Trophoblast cell (in vitro differentiated cells and primary cell): ENCODE data around the gene TROAP.

Experiments used
- DNase-seq, 2 donors: peaks; one replicate each; pipeline ENCODE4 v3.0.0-alpha.2; 2016
- H2AFZ ChIP-seq: 2 replicates; pipeline ENCODE4 v1.6.1; 2013; ENCODE audit warnings: low read length, moderate library complexity, mild to moderate bottlenecking; ENCODE audit not compliant: insufficient read depth, poor library complexity
- H2AK5ac ChIP-seq: 2 replicates; pipeline ENCODE4 v1.6.1; 2013; ENCODE audit warnings: mild to moderate bottlenecking, low read length
- H2BK120ac ChIP-seq: 2 replicates; pipeline ENCODE4 v1.6.1; 2013; ENCODE audit warnings: low read length, mild to moderate bottlenecking, moderate library complexity; ENCODE audit not compliant: insufficient read depth, poor library complexity
- H2BK12ac ChIP-seq: 2 replicates; pipeline ENCODE4 v1.6.1; 2013; ENCODE audit warnings: mild to moderate bottlenecking, low read length, moderate library complexity
- H2BK5ac ChIP-seq: 2 replicates; pipeline ENCODE4 v1.6.1; 2013; ENCODE audit warnings: low read length, low read depth, moderate library complexity, mild to moderate bottlenecking; ENCODE audit not compliant: poor library complexity
- H3K14ac ChIP-seq: 2 replicates; pipeline ENCODE4 v1.6.1; 2013; ENCODE audit warnings: mild to moderate bottlenecking, low read length
- H3K18ac ChIP-seq: 2 replicates; pipeline ENCODE4 v1.6.1; 2013; ENCODE audit warnings: mild to moderate bottlenecking, low read length
- H3K23ac ChIP-seq: 2 replicates; pipeline ENCODE4 v1.6.1; 2013; ENCODE audit warnings: low read length
- H3K27ac ChIP-seq: 2 replicates; pipeline ENCODE4 v1.5.1; 2013; ENCODE audit warnings: low read depth, mild to moderate bottlenecking, inconsistent platforms, low read length, moderate library complexity
- H3K27me3 ChIP-seq: 2 replicates; pipeline ENCODE4 v1.6.1; 2013; ENCODE audit warnings: inconsistent platforms, mild to moderate bottlenecking, low read length, moderate library complexity; ENCODE audit not compliant: insufficient read depth
- H3K36me3 ChIP-seq, 2 experiments: 1 replicate in 1 of 2; 2 replicates in 1 of 2; pipeline ENCODE4 v1.6.1; 2013; ENCODE audit warnings: low read length in 2 of 2, mild to moderate bottlenecking in 2 of 2, moderate library complexity in 1 of 2; ENCODE audit not compliant: insufficient read depth in 2 of 2, control insufficient read depth in 1 of 2
- H3K4ac ChIP-seq: 2 replicates; pipeline ENCODE4 v1.6.1; 2013; ENCODE audit warnings: low read depth, mild to moderate bottlenecking, low read length, moderate library complexity
- H3K4me1 ChIP-seq, 2 experiments: 1 replicate in 1 of 2; 2 replicates in 1 of 2; pipeline ENCODE4 v1.6.1; 2013; ENCODE audit warnings: low read length in 2 of 2, mild to moderate bottlenecking in 2 of 2, moderate library complexity in 1 of 2; ENCODE audit not compliant: insufficient read depth in 2 of 2, control insufficient read depth in 1 of 2
- H3K4me2 ChIP-seq: 2 replicates; pipeline ENCODE4 v1.6.1; 2013; ENCODE audit warnings: inconsistent platforms, mild to moderate bottlenecking, low read length, moderate library complexity
- H3K4me3 ChIP-seq: 2 replicates; pipeline ENCODE4 v1.5.1; 2013; ENCODE audit warnings: mild to moderate bottlenecking, low read depth, low read length, inconsistent platforms
- H3K79me1 ChIP-seq: one replicate; pipeline ENCODE4 v1.6.1; 2013; ENCODE audit warnings: low read length
- H3K79me2 ChIP-seq: 2 replicates; pipeline ENCODE4 v1.6.1; 2013; ENCODE audit warnings: low read length, mild to moderate bottlenecking; ENCODE audit not compliant: control insufficient read depth, insufficient read depth, poor library complexity
- H3K9ac ChIP-seq: 2 replicates; pipeline ENCODE4 v1.6.1; 2013; ENCODE audit warnings: mild to moderate bottlenecking, low read length
- H3K9me3 ChIP-seq: 2 replicates; pipeline ENCODE4 v1.6.1; 2013; ENCODE audit warnings: low read depth, mild to moderate bottlenecking, control low read depth, inconsistent platforms, low read length; ENCODE audit not compliant: insufficient read depth
- H4K12ac ChIP-seq: 2 replicates; pipeline ENCODE4 v1.6.1; 2013; ENCODE audit warnings: low read depth, mild to moderate bottlenecking, low read length, moderate library complexity
- H4K8ac ChIP-seq: 2 replicates; pipeline ENCODE4 v1.6.1; 2013; ENCODE audit warnings: low read depth, mild to moderate bottlenecking, low read length, moderate library complexity
- H4K91ac ChIP-seq: one replicate; pipeline ENCODE4 v1.6.1; 2013; ENCODE audit warnings: low read depth, mild to moderate bottlenecking, low read length, moderate library complexity
- WGBS: extraction: QIAGEN DNeasy Blood & Tissue Kit; methylation state at CpG from one replicate; pipeline ENCODE4 v1.1.7; 2013; ENCODE audit warnings: missing lambda C conversion rate; ENCODE audit not compliant: insufficient read length, insufficient coverage; ENCODE audit errors: extremely low coverage; 5-methylcytosine and 5-hydroxymethylcytosine counted together

TROAP gene

GRCh38 chr12:49336645-49337584 lies 13.9 kb downstream of the TROAP start, which contains the start of gene C1QL4:
Gene C1QL4 (minus strand): TSS chr12:49337188. CDS start chr12:49336477, 711 bp downstream.
- peak within 1 kb of the TSS; percentile 72 for H3K4me2 ChIP-seq

GRCh38 chr12:49338830-49339463 lies 15.9 kb downstream of the TROAP start:
- Histone ChIP-seq H3K79me1 (no peaks in the 10 kb centered on the region), H3K79me2 (no peaks in the 10 kb centered on the region), H2AFZ (no peak overlapping the region), H4K91ac (no peak overlapping the region), H2BK120ac (no peak overlapping the region), H2BK12ac (no peak overlapping the region), H3K36me3 (no peaks in the 10 kb centered on the region), H3K4me3 (no peak overlapping the region), H3K27ac (no peak overlapping the region), H3K4me1 (peaks cover 13 to 17% of the 10 kb centered on the region in 2 experiments), H3K4me2 (no peak overlapping the region), H2AK5ac (no peak overlapping the region), H3K14ac (no peak overlapping the region), H3K4ac (no peak overlapping the region), H3K9me3 (peaks cover 11% of the 10 kb centered on the region), H4K8ac (no peak overlapping the region), H4K12ac (no peak overlapping the region), H3K9ac (no peak overlapping the region), H3K23ac (no peak overlapping the region), H3K18ac (no peak overlapping the region), H3K27me3 (peaks cover 86% of the 10 kb centered on the region), H2BK5ac (no peak overlapping the region)
- WGBS: no CpG with 5 or more reads among the region's 6 CpGs
- no peak for DNase-seq

More at GRCh38 chr12:49336645-49337584, 13.9 kb downstream of the TROAP start, which contains the start of gene C1QL4:
- no peak within 1 kb of the TSS for H3K14ac ChIP-seq
- no peak within 1 kb of the TSS for H2BK5ac ChIP-seq
- H3K36me3 ChIP-seq: peaks cover 0 to 1% of the 10 kb centered on the region in 2 experiments
- no peak within 1 kb of the TSS for H3K4ac ChIP-seq
- no peak within 1 kb of the TSS for H2BK12ac ChIP-seq
- no peak within 1 kb of the TSS for H3K4me3 ChIP-seq
- H3K79me1 ChIP-seq: no peaks in the 10 kb centered on the region
- H2BK120ac ChIP-seq: no peak within 1 kb of the TSS
- peak; percentile 89 to 94 for DNase-seq
- no peak within 1 kb of the TSS for H3K23ac ChIP-seq
- no peak within 1 kb of the TSS for H3K18ac ChIP-seq
- no peak within 1 kb of the TSS for H4K12ac ChIP-seq
- no peak within 1 kb of the TSS for H4K91ac ChIP-seq
- no peak within 1 kb of the TSS for H3K9ac ChIP-seq
- no peak within 1 kb of the TSS for H3K27ac ChIP-seq
- peak within 1 kb of the TSS; percentile 60 for H2AFZ ChIP-seq
- no peaks in the 10 kb centered on the region for H3K79me2 ChIP-seq
- peaks cover 4 to 5% of the 10 kb centered on the region in 2 experiments for H3K4me1 ChIP-seq
- no CpG with 5 or more reads among the region's 65 CpGs for WGBS
- H3K27me3 ChIP-seq: peaks cover 67% of the 10 kb centered on the region
- peaks cover 11% of the 10 kb centered on the region for H3K9me3 ChIP-seq
- no peak within 1 kb of the TSS for H4K8ac ChIP-seq
- H2AK5ac ChIP-seq: no peak within 1 kb of the TSS

DNA sequence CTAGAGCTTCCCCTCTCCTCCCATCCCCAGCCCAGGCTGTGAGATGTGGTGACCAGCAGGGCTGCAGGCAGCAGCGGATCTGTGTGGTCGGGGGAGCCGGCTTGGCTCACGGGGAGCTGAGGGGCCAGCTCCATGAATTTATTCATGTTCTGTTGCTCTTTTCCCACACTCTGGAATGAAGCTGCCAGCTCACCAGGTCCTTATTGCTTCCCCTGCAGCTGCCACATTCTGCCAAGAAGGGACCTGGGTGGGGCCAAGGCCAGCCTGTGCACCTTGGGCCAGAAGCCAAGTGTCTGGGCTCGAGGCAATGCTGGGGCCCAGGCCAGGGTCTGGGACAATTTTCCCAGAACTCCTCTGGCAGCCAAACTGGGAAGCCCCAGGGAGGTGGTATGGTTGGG lies 16.4 kb downstream of the TROAP start:
- H3K27me3 ChIP-seq: peaks cover 87% of the 10 kb centered on the region
- no peak overlapping the region for H2AFZ ChIP-seq

GRCh38 chr12:49340095-49340870 lies 17.2 kb downstream of the TROAP start:
- Histone ChIP-seq H3K9ac (no peak overlapping the region), H3K79me2 (no peaks in the 10 kb centered on the region), H2AK5ac (no peak overlapping the region), H4K91ac (no peak overlapping the region), H3K9me3 (peaks cover 11% of the 10 kb centered on the region), H3K18ac (no peak overlapping the region), H3K4me1 (peaks cover 13 to 17% of the 10 kb centered on the region in 2 experiments), H3K23ac (no peak overlapping the region), H2BK5ac (no peak overlapping the region), H3K4ac (no peak overlapping the region), H3K36me3 (no peaks in the 10 kb centered on the region), H4K8ac (no peak overlapping the region), H3K4me2 (no peak overlapping the region), H3K14ac (no peak overlapping the region), H2BK120ac (no peak overlapping the region), H2BK12ac (no peak overlapping the region), H3K27ac (no peak overlapping the region), H3K27me3 (peaks cover 87% of the 10 kb centered on the region), H3K4me3 (no peak overlapping the region), H3K79me1 (no peaks in the 10 kb centered on the region), H2AFZ (no peak overlapping the region), H4K12ac (no peak overlapping the region)
- no peak for DNase-seq
- no CpG with 5 or more reads among the region's 6 CpGs for WGBS

More for the DNA sequence above, 16.4 kb downstream of the TROAP start:
- no peak overlapping the region for H3K9ac ChIP-seq
- peaks cover 13 to 17% of the 10 kb centered on the region in 2 experiments for H3K4me1 ChIP-seq
- H3K4me2 ChIP-seq: no peak overlapping the region
- H3K4ac ChIP-seq: no peak overlapping the region
- H3K14ac ChIP-seq: no peak overlapping the region
- no CpG with 5 or more reads among the region's 5 CpGs for WGBS
- peaks cover 11% of the 10 kb centered on the region for H3K9me3 ChIP-seq
- no peak overlapping the region for H3K4me3 ChIP-seq
- H4K8ac ChIP-seq: no peak overlapping the region
- DNase-seq: no peak
- H2BK12ac ChIP-seq: no peak overlapping the region
- H3K27ac ChIP-seq: no peak overlapping the region
- H3K79me1 ChIP-seq: no peaks in the 10 kb centered on the region
- H2BK120ac ChIP-seq: no peak overlapping the region
- no peak overlapping the region for H4K12ac ChIP-seq
- H3K79me2 ChIP-seq: no peaks in the 10 kb centered on the region
- H3K18ac ChIP-seq: no peak overlapping the region
- no peak overlapping the region for H3K23ac ChIP-seq
- no peaks in the 10 kb centered on the region for H3K36me3 ChIP-seq
- no peak overlapping the region for H2BK5ac ChIP-seq
- no peak overlapping the region for H2AK5ac ChIP-seq
- H4K91ac ChIP-seq: no peak overlapping the region
